HPDE6-E6E7 (cell line): Measurements from ENCODE around the gene SEMG2.

Experiments used
- DNase-seq: peaks from one replicate; pipeline ENCODE4 v3.0.0; 2011; ENCODE audit warnings: missing footprints; ENCODE audit errors: extremely low spot score

The SEMG2 gene

DNA sequence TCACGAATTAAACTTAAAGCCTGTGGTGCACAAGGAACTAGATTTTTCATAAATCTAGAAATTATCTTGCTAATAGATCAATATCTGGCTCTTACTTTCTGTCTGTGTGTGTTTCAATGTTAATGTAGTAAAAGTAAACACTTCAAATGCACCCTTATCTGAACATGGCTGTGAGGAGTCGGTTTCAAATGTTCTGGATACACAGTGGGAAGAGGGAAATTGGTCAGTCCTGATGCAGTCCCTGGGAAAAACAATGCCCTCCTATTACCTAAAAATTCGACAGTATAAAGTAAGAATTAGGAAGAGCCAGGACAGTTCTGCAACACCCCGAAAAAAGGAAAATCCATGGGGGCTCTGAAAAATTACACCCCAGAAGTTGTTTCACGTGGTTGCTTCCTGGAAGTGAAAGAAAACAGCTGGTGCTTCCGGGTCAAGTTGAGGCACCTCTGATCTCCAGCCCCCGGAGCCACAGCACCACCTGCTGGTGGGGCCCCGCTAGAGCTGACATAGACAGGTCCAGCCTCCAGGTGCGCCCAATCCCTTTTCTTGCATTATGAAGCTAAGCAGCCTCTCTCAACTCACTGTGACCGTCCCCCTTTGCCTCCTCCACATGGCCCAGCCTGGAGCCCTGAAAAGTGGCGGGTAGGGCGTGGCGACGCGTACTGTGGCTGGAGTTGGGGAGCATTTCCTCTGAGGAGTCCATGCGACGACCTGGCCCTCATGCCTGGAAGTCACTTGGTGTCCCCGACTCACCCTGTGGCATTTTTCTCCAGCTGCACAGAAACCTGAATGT is 8.3 kb downstream of the SEMG2 start:
- DNase-seq: no peak

DNA sequence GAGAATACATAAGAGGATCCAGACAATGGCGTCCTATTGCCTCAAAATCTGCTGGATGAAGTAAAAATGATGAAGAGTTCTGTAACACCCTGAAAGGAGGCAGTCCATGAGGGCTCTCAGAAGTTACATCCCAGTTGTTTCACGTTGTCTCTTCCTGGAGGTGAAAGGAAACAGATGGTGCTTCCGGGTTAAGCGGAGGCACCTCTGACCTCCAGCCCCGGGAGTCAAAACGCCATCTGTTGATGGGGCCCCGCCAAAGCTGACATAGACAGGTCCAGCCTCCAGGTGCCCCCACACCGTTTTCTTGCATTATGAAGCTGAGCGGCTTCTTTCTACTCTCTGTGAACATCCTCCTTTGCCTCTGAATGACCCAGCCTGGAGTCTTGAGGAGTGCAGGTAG is 9.5 kb downstream of the SEMG2 start:
- no peak for DNase-seq

DNA sequence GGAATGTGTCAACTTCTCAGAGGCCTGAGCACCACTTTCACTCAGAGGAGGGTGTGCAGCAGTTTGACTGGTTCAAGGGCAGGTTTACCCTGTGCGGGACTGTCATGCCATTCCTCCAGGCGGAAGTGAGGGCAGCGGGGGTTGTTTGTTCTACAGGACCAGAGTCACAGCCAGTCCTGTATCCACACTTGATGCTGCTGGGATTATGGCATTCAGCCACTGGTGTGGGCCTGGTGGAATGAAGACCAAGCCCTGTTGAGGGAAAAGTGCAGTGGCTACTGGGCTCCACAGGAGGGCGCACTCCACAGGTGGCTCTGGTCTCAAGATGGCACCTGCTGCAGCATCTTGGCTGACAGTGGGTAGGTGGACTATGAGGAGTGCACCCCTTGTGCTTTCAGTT is 14.8 kb downstream of the SEMG2 start:
- DNase-seq: no peak

DNA sequence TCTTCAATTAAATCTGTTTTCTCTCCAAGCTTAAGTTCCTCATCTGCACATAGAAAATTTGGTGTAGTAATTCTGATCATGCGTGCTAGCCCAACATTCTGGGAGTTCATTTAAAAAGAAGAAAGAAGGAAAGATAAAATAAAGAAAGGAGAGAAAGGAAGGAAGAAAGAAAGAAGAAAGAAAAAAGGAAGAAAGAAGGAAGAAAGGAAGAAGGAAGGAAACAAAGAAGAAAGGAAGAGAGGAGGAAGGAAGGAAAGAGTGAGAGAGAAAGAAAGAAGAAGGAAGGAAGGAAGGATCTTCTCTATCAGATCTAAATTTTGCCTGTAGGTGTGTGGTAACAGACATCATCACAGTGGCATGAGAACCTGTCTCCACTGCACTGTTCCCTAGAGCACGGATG is 17.0 kb downstream of the SEMG2 start:
- DNase-seq: no peak

DNA sequence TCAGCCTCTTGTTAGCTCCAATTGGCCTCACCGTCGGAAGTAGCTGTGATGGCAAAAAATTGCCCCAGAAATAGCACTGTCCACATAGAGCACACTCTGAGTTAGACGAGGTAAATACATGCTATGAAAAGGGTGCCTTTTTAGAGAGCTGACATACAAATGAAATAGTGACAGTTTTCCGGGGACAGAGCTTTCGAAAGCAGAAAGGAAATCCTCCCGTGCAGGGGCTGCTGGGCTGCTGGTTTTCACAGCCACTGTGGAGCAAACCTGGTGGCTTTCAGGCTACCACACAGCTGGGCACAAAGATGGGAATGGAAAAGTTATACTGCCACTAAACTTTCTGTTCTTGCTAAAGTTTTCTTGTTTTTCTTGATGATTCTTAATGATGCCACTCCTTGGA is 24.9 kb downstream of the SEMG2 start:
- DNase-seq: no peak

DNA sequence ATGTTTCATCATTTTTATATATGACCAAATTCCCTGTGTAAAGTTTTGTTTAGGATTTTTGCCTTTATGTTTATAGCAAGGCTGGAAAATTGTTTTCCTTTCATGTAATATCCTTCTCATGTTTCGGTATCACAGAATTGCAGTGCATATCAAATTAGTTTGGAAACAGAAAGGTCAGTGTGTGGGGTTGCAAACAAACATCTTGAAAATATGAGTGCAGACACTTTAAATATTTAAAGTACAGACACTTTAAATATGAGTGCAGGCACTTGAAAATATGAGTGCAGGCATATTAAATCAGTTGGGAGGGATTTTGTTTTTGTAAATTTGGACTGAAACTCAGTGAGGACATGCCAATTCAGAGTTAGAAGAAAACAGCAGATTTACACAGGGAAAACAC is 26.7 kb downstream of the SEMG2 start:
- no peak for DNase-seq

DNA sequence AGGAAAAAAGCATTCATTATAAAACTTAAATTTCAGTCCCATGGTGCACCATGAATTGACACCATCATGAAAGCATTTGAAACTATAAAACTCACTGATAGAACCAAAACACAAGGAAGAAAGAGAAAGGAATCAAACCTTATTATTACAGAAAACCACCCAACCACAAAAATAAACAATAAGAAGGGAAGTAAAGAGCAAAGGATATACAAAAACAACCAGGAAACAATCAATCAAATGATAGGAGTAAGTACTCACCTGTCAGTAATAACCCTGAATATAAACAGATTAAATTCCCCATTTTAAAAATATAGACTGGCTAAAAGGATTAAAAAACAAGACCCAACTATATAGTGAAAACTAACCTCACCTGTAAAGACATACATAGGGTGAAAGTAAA is 27.4 kb downstream of the SEMG2 start:
- no peak for DNase-seq

DNA sequence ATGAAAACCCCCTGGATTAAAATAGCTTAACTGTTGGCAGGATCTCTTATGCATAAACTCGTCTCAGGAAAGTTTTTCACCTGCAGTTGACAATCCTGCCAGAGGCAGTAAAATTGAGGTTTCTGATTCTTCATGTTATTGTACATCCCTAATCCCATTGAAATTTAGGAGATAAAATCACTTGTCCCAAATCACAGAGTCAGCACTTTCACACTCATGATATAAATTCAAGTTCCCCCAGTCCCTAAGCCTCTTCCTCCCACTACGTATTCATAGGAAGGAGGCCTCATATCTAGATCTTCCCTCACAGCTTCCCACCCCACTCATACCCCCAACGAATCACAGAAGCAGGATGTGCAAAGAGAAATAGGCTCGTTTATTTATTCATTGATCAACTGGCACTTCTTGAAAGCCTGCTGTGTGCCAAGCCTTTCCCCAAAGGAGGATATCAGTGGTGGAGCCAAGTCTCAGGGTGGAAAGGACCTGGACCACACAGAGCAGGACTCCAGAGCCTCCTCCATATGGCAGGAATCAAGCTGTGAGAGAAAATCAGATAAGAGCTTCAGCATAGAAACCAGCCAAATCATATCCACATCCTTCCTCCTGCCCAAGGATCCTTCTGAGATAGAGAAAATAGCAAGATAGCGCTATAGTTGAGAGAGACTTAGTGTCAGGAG is 30.8 kb downstream of the SEMG2 start:
- DNase-seq: no peak

DNA sequence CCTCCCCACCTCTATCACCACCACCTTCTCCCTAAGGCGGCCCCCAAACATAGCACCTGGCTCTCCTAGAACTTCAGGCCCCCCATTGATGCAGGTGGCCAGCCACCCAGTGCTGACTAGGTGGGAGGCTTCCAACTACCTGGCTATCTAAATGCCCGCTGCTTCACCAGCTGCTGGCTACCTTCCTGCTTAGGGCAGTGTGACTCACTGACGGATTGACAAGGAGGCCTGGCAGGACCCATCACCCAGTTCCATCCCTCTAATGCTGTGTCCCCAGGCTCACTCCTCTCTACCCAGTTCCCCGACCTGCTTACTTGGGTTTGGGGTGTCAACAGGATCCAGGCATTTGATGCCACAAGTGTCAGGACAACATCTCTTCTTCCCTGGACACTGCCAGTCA is 32.1 kb downstream of the SEMG2 start:
- peak; percentile 67 for DNase-seq

DNA sequence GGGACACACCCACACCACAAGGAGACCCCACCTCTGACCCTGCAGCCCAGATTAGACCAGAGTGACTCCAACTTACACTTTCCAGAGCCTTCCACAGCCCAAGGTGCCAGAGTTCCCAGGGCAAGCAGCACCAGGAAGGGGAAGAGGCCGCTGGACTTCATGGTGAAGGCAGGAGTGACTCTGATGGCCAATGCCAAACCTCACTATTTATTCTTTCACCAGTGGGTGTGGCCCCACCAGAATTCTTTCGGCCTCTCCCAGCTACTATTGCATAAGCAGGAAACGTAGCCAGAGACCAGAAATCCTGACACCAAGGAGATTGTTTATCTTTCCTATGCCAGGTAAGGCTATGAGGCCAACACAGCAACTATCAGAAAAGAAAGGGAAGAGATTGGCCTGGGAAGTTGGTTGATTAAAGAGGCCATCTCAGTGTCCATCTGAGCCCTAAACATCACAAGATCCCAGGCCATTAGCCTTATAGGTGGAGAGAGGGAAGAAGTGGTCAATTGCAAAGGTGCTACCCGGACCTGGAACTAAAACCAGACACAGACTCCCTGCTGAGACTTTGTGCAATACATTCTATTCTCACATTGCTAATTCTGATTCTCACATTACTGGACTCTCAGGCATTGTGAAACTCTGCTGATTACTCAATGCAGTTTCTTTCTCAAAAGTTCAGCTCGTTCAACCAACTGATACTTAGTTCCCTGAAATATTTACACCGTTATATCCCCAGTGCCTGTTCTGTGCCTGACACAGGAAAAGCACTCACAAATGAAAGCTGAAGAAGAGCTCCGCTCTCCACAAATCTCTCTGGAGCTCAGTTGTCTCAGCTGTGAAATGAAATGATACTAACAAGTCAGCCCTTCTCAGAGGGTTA is 33.5 kb downstream of the SEMG2 start, which contains the start of gene SLPI:
Gene SLPI, minus strand, starts transcription at position 182 of the 880 bp plus-strand sequence. Its CDS starts 21 bp downstream, at position 161.
- peak; percentile 92 for DNase-seq

DNA sequence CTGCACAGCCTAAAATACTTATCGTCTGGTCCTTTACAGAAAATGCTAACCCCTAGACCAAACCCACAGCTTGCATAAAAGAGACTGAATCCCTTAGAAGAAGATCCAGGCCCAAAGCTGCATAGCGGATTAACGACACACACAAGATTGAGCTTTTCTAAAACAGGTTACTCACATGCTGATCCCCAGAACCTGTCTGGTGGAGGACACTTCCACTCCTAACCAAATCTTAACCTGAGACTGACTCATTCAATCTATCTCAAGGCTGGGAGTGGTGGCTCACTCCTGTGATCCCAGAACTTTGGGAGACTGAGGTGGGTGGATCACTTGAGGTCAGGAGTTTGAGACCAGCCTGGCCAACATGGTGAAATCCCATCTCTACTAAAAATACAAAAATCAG is 36.0 kb downstream of the SEMG2 start:
- no peak for DNase-seq

DNA sequence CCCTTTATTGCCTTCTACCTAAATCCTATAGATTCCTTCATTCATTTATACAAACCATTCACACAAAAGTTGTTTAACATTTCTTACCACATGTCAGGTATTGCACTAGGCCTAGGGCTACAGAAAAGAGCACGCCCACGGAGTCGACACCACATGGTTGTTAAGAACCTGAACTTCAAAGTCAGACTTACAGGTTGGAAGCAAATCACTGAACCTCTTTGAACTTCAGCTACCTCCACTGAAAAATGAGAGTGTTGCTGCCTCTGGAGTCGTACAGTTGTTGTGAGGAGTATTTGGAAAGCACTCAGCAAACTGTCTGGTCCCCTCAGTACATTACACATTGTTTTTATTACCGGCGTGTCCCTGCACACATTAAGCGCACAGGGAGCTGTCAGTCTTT is 36.5 kb downstream of the SEMG2 start:
- DNase-seq: no peak

DNA sequence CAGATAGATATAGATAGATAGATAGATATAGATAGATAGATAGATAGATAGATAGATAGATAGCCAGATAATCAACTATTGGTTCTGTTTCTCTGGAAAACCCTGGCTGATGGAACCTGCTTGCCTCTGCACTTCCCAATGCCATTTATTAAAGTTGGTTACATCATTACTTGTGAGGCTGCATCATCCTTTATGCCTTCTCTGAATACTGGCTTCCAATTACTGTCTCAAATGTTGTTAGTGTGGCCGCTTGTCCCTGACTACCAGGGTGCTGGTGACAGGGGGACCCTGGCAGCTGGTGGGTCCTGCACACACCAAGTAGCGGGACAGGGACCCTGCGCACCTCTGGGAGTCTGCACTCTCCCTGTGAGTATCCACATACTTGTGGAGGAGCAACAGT is 37.1 kb downstream of the SEMG2 start:
- no peak for DNase-seq

DNA sequence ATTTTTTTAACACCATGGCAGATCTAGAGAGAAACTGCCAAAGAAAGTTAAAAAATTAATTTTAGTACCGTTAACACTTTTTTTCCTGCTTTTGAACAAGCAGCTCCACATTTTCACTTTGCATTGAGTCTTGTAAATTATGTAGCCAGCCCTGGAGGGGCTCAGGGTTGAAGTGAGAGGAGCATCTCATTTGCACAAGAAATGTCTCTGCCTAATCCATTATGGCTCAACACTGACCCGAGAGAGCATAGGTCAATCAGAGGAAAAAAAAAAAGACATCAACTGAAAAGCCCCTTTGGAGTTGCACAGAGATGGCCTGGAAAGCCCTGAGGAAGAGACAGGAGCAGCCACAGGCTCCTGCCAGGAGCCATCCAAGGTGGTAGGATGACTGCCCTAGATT is 37.5 kb downstream of the SEMG2 start:
- DNase-seq: no peak

DNA sequence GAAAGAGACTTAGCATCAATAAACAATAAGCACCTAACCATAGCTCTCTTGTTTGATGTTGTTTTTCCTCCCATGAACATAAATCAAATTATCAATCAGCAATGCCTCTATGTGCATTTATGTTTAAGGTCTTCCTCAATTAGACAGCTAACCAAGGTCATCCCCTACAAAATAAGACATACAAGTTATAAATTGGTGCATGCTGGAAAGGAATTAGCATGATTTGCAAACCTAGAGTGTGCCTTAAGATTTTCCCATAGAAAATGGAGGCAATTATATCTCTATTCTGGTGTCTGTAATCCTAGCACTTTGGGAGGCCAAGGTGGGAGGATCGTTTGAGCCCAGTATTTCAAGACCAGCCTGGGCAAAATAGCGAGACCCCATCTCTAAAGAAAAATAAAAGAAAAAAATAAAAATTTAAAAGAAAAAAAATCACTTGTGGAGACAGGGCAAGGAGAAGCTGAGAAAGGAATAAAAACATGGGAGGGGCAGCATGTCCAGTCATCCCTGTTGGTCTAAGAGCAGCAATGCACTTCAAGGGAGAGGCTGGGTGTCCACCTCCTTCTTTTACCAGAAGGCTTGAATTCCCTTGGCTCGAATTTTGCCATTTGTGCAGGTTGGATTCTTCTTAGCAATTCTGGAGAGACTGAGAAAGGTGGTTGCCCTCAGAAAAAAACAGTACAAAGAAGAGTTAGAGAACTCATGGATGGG is 42.5 kb downstream of the SEMG2 start:
- no peak for DNase-seq

DNA sequence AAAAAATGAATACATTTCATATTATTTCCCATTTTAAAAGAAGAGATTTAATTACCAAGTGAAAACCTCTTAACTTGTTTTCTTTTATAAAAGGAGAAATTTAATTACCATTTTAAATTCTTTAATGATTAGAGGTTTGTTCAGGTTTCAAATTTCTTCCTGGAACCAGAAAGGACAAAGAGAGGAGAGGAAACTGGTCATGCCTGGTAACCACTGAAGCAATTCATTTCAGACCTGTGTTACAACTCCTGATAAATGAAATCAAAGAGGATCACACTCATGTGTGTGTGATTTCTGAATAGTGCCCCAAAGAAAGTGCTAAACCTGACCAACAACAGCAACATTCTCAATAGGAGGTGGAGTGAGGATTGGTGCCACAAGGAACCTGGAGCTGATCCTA is 45.8 kb downstream of the SEMG2 start:
- DNase-seq: no peak

DNA sequence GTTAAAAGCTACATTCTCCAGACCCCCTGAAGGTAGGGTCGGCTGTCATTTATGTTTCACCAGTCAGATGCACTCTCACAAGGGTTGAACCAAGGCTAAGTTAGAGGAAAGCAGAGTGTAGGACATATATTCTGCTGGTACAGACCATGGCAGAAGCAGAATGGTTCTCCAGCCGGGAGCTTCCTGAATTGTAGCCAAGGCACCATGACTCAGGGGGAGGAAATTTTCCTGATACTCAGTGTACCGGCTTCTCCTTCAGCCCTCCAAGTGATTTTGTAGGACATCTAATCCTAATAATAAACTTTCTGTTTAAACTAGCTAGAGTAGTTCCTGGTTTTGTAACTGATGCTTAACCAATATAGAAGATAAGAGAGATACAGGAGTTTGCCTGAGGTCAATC is 47.4 kb downstream of the SEMG2 start:
- DNase-seq: no peak

DNA sequence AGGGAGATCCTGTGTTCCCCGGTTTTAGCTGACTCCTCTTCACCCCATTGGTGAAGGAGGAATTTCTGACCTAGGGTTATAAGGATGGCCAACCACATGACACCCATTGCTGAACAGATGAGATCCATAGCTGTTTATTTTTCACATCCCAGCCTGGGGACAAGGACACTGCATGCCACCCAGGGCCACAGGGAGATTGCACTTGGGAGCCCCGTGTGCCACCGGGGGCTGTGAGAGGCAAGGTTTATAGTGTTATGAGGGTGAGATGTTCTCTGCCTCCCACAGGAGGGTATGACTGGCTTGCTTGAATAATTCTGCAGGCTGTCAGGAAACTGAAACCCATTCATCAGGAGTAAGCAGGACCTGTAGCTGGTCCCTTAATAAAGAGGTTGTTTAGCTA is 47.9 kb downstream of the SEMG2 start:
- no peak for DNase-seq

DNA sequence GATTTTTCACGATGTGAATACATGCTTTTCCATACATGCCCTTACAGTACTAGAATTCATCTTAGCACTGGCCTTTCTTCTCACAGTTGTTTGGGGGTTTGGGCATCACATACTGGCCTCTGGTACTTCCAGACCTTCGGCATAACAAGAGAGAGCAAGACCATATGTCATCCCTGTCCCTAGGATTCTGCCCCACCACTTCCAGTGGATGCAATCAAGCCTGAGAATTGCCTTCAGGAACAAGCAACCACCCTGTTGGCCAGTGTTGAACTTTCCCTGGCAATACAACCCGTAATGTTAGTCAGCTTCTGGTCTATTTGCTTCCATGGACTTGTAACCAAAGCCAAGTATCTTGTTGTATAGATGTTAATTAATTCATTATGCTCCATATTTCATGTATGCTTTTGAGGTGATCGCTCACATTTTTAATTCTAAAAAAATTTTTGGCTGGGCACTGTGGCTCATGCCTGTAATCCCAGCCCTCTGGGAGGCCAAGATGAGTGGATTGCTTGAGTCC is 48.6 kb downstream of the SEMG2 start:
- DNase-seq: no peak
